H1 (cell line): ENCODE measurements around the gene LCNL1. TPM values are rescaled to one million over a fixed set of nuclear protein-coding genes. Genes with fewer than 3 reads are reported as not detected.

Experiments
- CTCF ChIA-PET: fragments of 300-600 bp; sonication (Branson Sonifier 250); formaldehyde crosslinking; loops from one replicate; lab custom pipeline; 2021; ENCODE audit not compliant: partially characterized antibody; lab: Charles Lee
- POLR2A ChIA-PET: fragments of 300-600 bp; sonication (Branson Sonifier 250); formaldehyde crosslinking; loops from one replicate; lab custom pipeline; 2021; ENCODE audit warnings: inconsistent platforms; ENCODE audit not compliant: partially characterized antibody; lab: Charles Lee
- DNase-seq, 2 experiments: peaks; one replicate each; pipeline versions ENCODE4 v3.0.0 to v3.0.0-alpha.2; 2010 to 2022; ENCODE audit warnings: low spot score in 2 of 2, low read depth in 1 of 2, mixed read lengths in 1 of 2
- FAIRE-seq: peaks from 2 replicates; lab custom pipeline; 2011; peaks lifted over from hg19 to GRCh38; lab: Jason Lieb, UNC
- H2AFZ ChIP-seq: 2 replicates; pipeline ENCODE4 v1.8.1; 2012; ENCODE audit warnings: low read length, inconsistent platforms
- H2AK5ac ChIP-seq: 2 replicates; pipeline ENCODE4 v1.6.1; 2013; ENCODE audit warnings: low read depth, low read length
- H2BK120ac ChIP-seq: replicated peaks from 2 replicates; pipeline ENCODE3; 2013; ENCODE audit warnings: low read depth, low read length, inconsistent platforms
- H2BK12ac ChIP-seq: 2 replicates; pipeline ENCODE4 v1.6.1; 2013; ENCODE audit warnings: low read depth, low read length
- H2BK15ac ChIP-seq: 2 replicates; pipeline ENCODE4 v1.6.1; 2013; ENCODE audit warnings: low read length
- H2BK20ac ChIP-seq: 2 replicates; pipeline ENCODE4 v1.6.1; 2013; ENCODE audit warnings: low read length
- H2BK5ac ChIP-seq: 2 replicates; pipeline ENCODE4 v1.6.1; 2013; ENCODE audit warnings: low read depth, low read length
- H3K14ac ChIP-seq: 2 replicates; pipeline ENCODE4 v1.6.1; 2013; ENCODE audit warnings: inconsistent platforms; ENCODE audit not compliant: insufficient read length
- H3K18ac ChIP-seq: 2 replicates; pipeline ENCODE4 v1.6.1; 2013; ENCODE audit warnings: low read length; ENCODE audit errors: extremely low read depth
- H3K23ac ChIP-seq: 2 replicates; pipeline ENCODE4 v1.6.1; 2013; ENCODE audit warnings: inconsistent platforms; ENCODE audit not compliant: insufficient read length
- H3K23me2 ChIP-seq: 2 replicates; pipeline ENCODE4 v1.6.1; 2013; ENCODE audit warnings: low read depth, low read length
- H3K27ac ChIP-seq: 2 replicates; pipeline ENCODE4 v1.6.1; 2011; ENCODE audit warnings: low read depth, low read length, inconsistent platforms
- H3K27me3 ChIP-seq, 4 experiments: replicated peaks in 1 of 4; 1 replicate in 1 of 4; 2 replicates in 3 of 4; pipeline versions ENCODE4 v1.6.1 to v1.8.1; 2011 to 2013; ENCODE audit warnings: low read length in 3 of 4, mild to moderate bottlenecking in 3 of 4, inconsistent platforms in 2 of 4, mixed read lengths in 2 of 4, moderate library complexity in 1 of 4; ENCODE audit not compliant: control insufficient read depth in 3 of 4, insufficient read depth in 3 of 4; ENCODE audit errors: extremely low read depth in 1 of 4
- H3K36me3 ChIP-seq, 4 experiments: 2 replicates each; pipeline versions ENCODE4 v1.6.1 to v1.8.1; 2011 to 2013; ENCODE audit warnings: mild to moderate bottlenecking in 4 of 4, low read length in 3 of 4, moderate library complexity in 2 of 4, control low read depth in 1 of 4, inconsistent platforms in 1 of 4; ENCODE audit not compliant: insufficient read depth in 4 of 4, control insufficient read depth in 2 of 4
- H3K4ac ChIP-seq: replicated peaks from 2 replicates; pipeline ENCODE3; 2013; ENCODE audit warnings: low read length, low read depth, mixed read lengths, inconsistent platforms; ENCODE audit not compliant: insufficient read length
- H3K4me1 ChIP-seq, 4 experiments: replicated peaks in 1 of 4; 1 replicate in 1 of 4; 2 replicates in 3 of 4; pipeline versions ENCODE4 v1.6.1 to v1.8.1; 2011 to 2013; ENCODE audit warnings: low read length in 3 of 4, inconsistent platforms in 2 of 4, mixed read lengths in 1 of 4; ENCODE audit not compliant: insufficient read depth in 4 of 4, control insufficient read depth in 3 of 4
- H3K4me2 ChIP-seq, 2 experiments: 2 replicates each; pipeline versions ENCODE4 v1.6.1 to v1.8.1; 2011 to 2013; ENCODE audit warnings: low read depth in 2 of 2, low read length in 2 of 2, control low read depth in 1 of 2, inconsistent platforms in 1 of 2, mild to moderate bottlenecking in 1 of 2; ENCODE audit not compliant: insufficient read depth in 1 of 2
- H3K4me3 ChIP-seq, 4 experiments: fragments of 200-600, 300-600 bp in 1 of 4; sonication (generic), shearing (Covaris generic), sonication (Bioruptor Twin) in 1 of 4; 2 replicates each; pipeline versions ENCODE4 v1.5.1 to v1.8.1; 2011 to 2016; ENCODE audit warnings: low read length in 4 of 4, low read depth in 3 of 4, control low read depth in 2 of 4, inconsistent platforms in 2 of 4, mild to moderate bottlenecking in 2 of 4, mixed read lengths in 1 of 4, moderate library complexity in 1 of 4; ENCODE audit not compliant: insufficient read depth in 2 of 4; ENCODE audit errors: extremely low read depth in 1 of 4
- H3K56ac ChIP-seq: replicated peaks from 2 replicates; pipeline ENCODE3; 2013; ENCODE audit warnings: low read depth, mild to moderate bottlenecking, mixed read lengths, low read length, inconsistent platforms; ENCODE audit not compliant: insufficient read length
- H3K79me1 ChIP-seq: 2 replicates; pipeline ENCODE4 v1.6.1; 2013; ENCODE audit warnings: low read depth, low read length, control low read depth
- H3K79me2 ChIP-seq, 2 experiments: 2 replicates each; pipeline versions ENCODE4 v1.6.1 to v1.8.1; 2012 to 2013; ENCODE audit warnings: low read length in 2 of 2, mild to moderate bottlenecking in 2 of 2, inconsistent platforms in 1 of 2; ENCODE audit not compliant: insufficient read depth in 2 of 2, control insufficient read depth in 1 of 2
- H3K9ac ChIP-seq, 4 experiments: replicated peaks in 1 of 4; 1 replicate in 1 of 4; 2 replicates in 3 of 4; pipeline versions ENCODE4 v1.6.1 to v1.8.1; 2011 to 2013; ENCODE audit warnings: low read depth in 3 of 4, low read length in 3 of 4, control low read depth in 2 of 4, mild to moderate bottlenecking in 2 of 4, moderate library complexity in 2 of 4, inconsistent platforms in 1 of 4; ENCODE audit errors: extremely low read depth in 1 of 4
- H3K9me3 ChIP-seq, 2 experiments: 2 replicates each; pipeline versions ENCODE4 v1.6.1 to v1.8.1; 2012 to 2013; ENCODE audit warnings: mild to moderate bottlenecking in 2 of 2, moderate library complexity in 2 of 2, control low read depth in 1 of 2, inconsistent platforms in 1 of 2, low read depth in 1 of 2, low read length in 1 of 2, mixed read lengths in 1 of 2; ENCODE audit not compliant: insufficient read depth in 2 of 2
- H4K20me1 ChIP-seq, 2 experiments: replicated peaks in 1 of 2; 2 replicates each; pipeline versions ENCODE3 to v1.8.1; 2011 to 2013; ENCODE audit warnings: inconsistent platforms in 2 of 2, low read length in 2 of 2, mild to moderate bottlenecking in 1 of 2; ENCODE audit not compliant: insufficient read depth in 2 of 2, control insufficient read depth in 1 of 2
- H4K5ac ChIP-seq: 2 replicates; pipeline ENCODE4 v1.6.1; 2013; ENCODE audit warnings: low read length, low read depth, mixed read lengths, inconsistent platforms; ENCODE audit not compliant: insufficient read length
- H4K8ac ChIP-seq: 2 replicates; pipeline ENCODE4 v1.8.0; 2013; ENCODE audit warnings: mild to moderate bottlenecking, moderate library complexity, low read length, inconsistent platforms; ENCODE audit not compliant: insufficient read depth; ENCODE audit errors: extremely low read depth
- H4K91ac ChIP-seq: replicated peaks from 2 replicates; pipeline ENCODE3; 2013; ENCODE audit warnings: low read length, mixed read lengths, inconsistent platforms; ENCODE audit not compliant: insufficient read length
- ATF3 ChIP-seq: IDR thresholded peaks from 2 replicates; pipeline ENCODE4 v1.6.1; 2011; ENCODE audit warnings: low read depth, mild to moderate bottlenecking, low read length; ENCODE audit not compliant: insufficient read depth
- BACH1 ChIP-seq: IDR thresholded peaks from 2 replicates; pipeline ENCODE4 v1.6.1; 2012; ENCODE audit warnings: low read length, improper control_type of control experiment
- CREB1 ChIP-seq: IDR thresholded peaks from 2 replicates; pipeline ENCODE4 v1.6.1; 2012; ENCODE audit warnings: inconsistent platforms
- EGR1 ChIP-seq: IDR thresholded peaks from 2 replicates; pipeline ENCODE4 v1.6.1; 2011; ENCODE audit warnings: low read depth, low read length, borderline replicate concordance
- FOSL1 ChIP-seq: IDR thresholded peaks from 2 replicates; pipeline ENCODE4 v1.6.1; 2011; ENCODE audit warnings: mild to moderate bottlenecking, low read depth, low read length, moderate library complexity; ENCODE audit not compliant: insufficient read depth
- GTF2F1 ChIP-seq: IDR thresholded peaks from 2 replicates; pipeline ENCODE4 v1.6.1; 2012; ENCODE audit warnings: low read depth, low read length, improper control_type of control experiment, borderline replicate concordance
- KDM1A ChIP-seq: fragments of 200-600, 300-600 bp; sonication (generic); IDR thresholded peaks from 2 replicates; pipeline ENCODE4 v1.7.1; 2016; ENCODE audit warnings: mild to moderate bottlenecking, low read length, borderline replicate concordance
- NANOG ChIP-seq: IDR thresholded peaks from 2 replicates; pipeline ENCODE4 v1.6.1; 2011; ENCODE audit warnings: low read length, low read depth, mild to moderate bottlenecking, inconsistent platforms; ENCODE audit not compliant: insufficient read depth, poor library complexity, severe bottlenecking
- POLR2AphosphoS5 ChIP-seq: IDR thresholded peaks from 2 replicates; pipeline ENCODE4 v1.6.1; 2011; ENCODE audit warnings: low read depth, low read length
- SIRT6 ChIP-seq: IDR thresholded peaks from one replicate; pipeline ENCODE4 v1.7.1; 2012; ENCODE audit warnings: low read length, inconsistent platforms
- SP1 ChIP-seq: IDR thresholded peaks from 2 replicates; pipeline ENCODE4 v1.6.1; 2011; ENCODE audit warnings: low read depth, low read length
- SP4 ChIP-seq: IDR thresholded peaks from 2 replicates; pipeline ENCODE4 v1.6.1; 2012; ENCODE audit warnings: low read length, inconsistent platforms
- TCF12 ChIP-seq: IDR thresholded peaks from 2 replicates; pipeline ENCODE4 v1.6.1; 2011; ENCODE audit warnings: low read depth, mild to moderate bottlenecking, low read length
- USF2 ChIP-seq: IDR thresholded peaks from 2 replicates; pipeline ENCODE4 v1.6.1; 2011; ENCODE audit warnings: low read length, improper control_type of control experiment
- WGBS, 2 experiments: shearing (Covaris generic) in 1 of 2; methylation state at CpG; one replicate each; pipeline versions ENCODE4 v1.1.6 to v1.1.7; 2013 to 2015; ENCODE audit warnings: low lambda C conversion rate in 2 of 2, mixed read lengths in 2 of 2, inconsistent platforms in 1 of 2, low coverage in 1 of 2, missing lambda C conversion rate in 1 of 2; ENCODE audit not compliant: insufficient replicate concordance in 2 of 2, insufficient coverage in 1 of 2, insufficient read length in 1 of 2; ENCODE audit errors: extremely low coverage in 1 of 2, missing lambda C conversion rate in 1 of 2; 5-methylcytosine and 5-hydroxymethylcytosine counted together
- polyA plus RNA-seq, 7 experiments: library from polyadenylated mRNA; depleted of rRNA in 3 of 7; stranded (reverse) in 5 of 7; unstranded in 2 of 7; fragments of >200 nt in 5 of 7; fragments of 200-250 nt in 2 of 7; gene quantifications; 1 replicate in 5 of 7; 2 replicates in 1 of 7; 4 replicates in 1 of 7; pipeline versions ENCODE4 v1.2.1 to v1.2.3, GENCODE V29; 2011 to 2013; ENCODE audit warnings: missing spikeins in 2 of 7, mixed read lengths in 2 of 7
- total RNA-seq: library from RNA; stranded (reverse); fragmentation: NEBNext Ultra II Directional; extraction: Animal tissue kit (Norgen Biotek cat#: 25700); gene quantifications from 2 replicates; pipeline ENCODE4 v1.2.1, GENCODE V29; 2021

Gene LCNL1
- total and polyA plus RNA-seq, 2 of the 8 experiments (the other 6 are each of a cell fraction or from before 2014, with no cell fraction given) = 0.11 TPM; not detected in 1

- no peak overlapping the region for H3K4me2 ChIP-seq
- H3K4me3 ChIP-seq = no peak overlapping the region
- no peak for DNase-seq
- H3K27ac ChIP-seq = no peak overlapping the region
- H3K79me2 ChIP-seq = no peaks in the 10 kb centered on the region
- H4K5ac ChIP-seq = no peak overlapping the region
- no peak overlapping the region for H3K23ac ChIP-seq
- peaks cover 0 to 5% (median 2%) of the 10 kb centered on the region in 4 experiments; a peak in 2 of 7 replicates for H3K27me3 ChIP-seq
- no peaks in the 10 kb centered on the region for H3K79me1 ChIP-seq
- H3K9ac ChIP-seq = no peak overlapping the region
- ChIA-PET CTCF (interaction anchor here (1.3 to 9.4 kb wide), 4 partner anchors 12 to 63 kb away, joined by 5 to 38 read pairs (median 22); no protein-coding TSS in a partner anchor), POLR2A (no interaction called here)
- H2BK5ac ChIP-seq = no peak overlapping the region
- no peak overlapping the region for H3K56ac ChIP-seq
- no peak overlapping the region for H2AK5ac ChIP-seq
- H3K14ac ChIP-seq = no peak overlapping the region
- H2AFZ ChIP-seq = no peak overlapping the region
- H4K8ac ChIP-seq = no peak overlapping the region
- H2BK120ac ChIP-seq = no peak overlapping the region
- 95% methylated on average over 8 of the region's 11 CpGs; no CpG with 5 or more reads in 1 of the 2 experiments for whole genome bisulfite sequencing, 2 experiments
- H3K9me3 ChIP-seq = no peaks in the 10 kb centered on the region
- no peak overlapping the region for H4K91ac ChIP-seq
- H4K20me1 ChIP-seq = peaks cover 0 to 2% of the 10 kb centered on the region in 2 experiments
- H3K18ac ChIP-seq = no peak overlapping the region
- no peaks in the 10 kb centered on the region for H3K36me3 ChIP-seq
- FAIRE-seq = no peak
- no peak overlapping the region for H2BK15ac ChIP-seq
- peaks cover under 1% of the 10 kb centered on the region; the same call in 1 of the 2 replicates for H3K23me2 ChIP-seq
- H3K4me1 ChIP-seq = peaks cover 0 to 4% (median 1%) of the 10 kb centered on the region in 4 experiments; a peak in 4 of 7 replicates
- H3K4ac ChIP-seq = no peak overlapping the region
- H2BK20ac ChIP-seq = no peak overlapping the region
- H2BK12ac ChIP-seq = no peak overlapping the region
- TF ChIP-seq BACH1 = no peak
- no peak for TF ChIP-seq CREB1
- TF ChIP-seq SIRT6 = no peak
- TF ChIP-seq NANOG = no peak
- no peak for TF ChIP-seq ATF3
- TF ChIP-seq GTF2F1 = no peak
- no peak for TF ChIP-seq EGR1
- no peak for TF ChIP-seq POLR2AphosphoS5
- TF ChIP-seq FOSL1 = no peak
- no peak for TF ChIP-seq USF2
- no peak for TF ChIP-seq SP4
- no peak for TF ChIP-seq TCF12
- TF ChIP-seq SP1 = no peak
- TF ChIP-seq KDM1A = no peak
Measured at GRCh38 chr9:136972335-136972734, 10.5 kb upstream of the LCNL1 start.
